CD14-positive monocyte (primary cell): Measurements from ENCODE around the gene WDR48. TPM values are rescaled to one million over a fixed set of nuclear protein-coding genes. Genes with fewer than 3 reads are reported as not detected.
"Not testable (repeated sequence)": the region's sequence is repeated elsewhere in the genome, so short reads cannot be mapped to it uniquely, and the experiment has no call there.

Experiments
- DNase-seq, 3 donors: peaks; one replicate each; pipeline ENCODE4 v3.0.0-alpha.2; 2011 to 2022
- H2AFZ ChIP-seq: 2 replicates; pipeline ENCODE4 v1.6.0; 2012; ENCODE audit warnings: mild to moderate bottlenecking, low read depth, low read length, inconsistent platforms; ENCODE audit not compliant: insufficient read depth, poor library complexity, severe bottlenecking
- H3K27ac ChIP-seq, 2 donors: 1 replicate in 1 of 2; 2 replicates in 1 of 2; pipeline ENCODE4 v1.5.1; 2012 to 2013; ENCODE audit warnings: low read length in 2 of 2, control low read depth in 1 of 2, inconsistent platforms in 1 of 2, low read depth in 1 of 2, mild to moderate bottlenecking in 1 of 2
- H3K27me3 ChIP-seq, 2 donors: one replicate each; pipeline versions ENCODE4 v1.6.0 to v1.6.1; 2011 to 2013; ENCODE audit warnings: low read length in 2 of 2; ENCODE audit not compliant: control insufficient read depth in 2 of 2, insufficient read depth in 2 of 2
- H3K36me3 ChIP-seq, 2 donors: replicated peaks in 1 of 2; 1 replicate in 1 of 2; 2 replicates in 1 of 2; pipeline versions ENCODE4 v1.5.1 to v1.6.1; 2012 to 2013; ENCODE audit warnings: low read length in 2 of 2, control low read depth in 1 of 2, inconsistent platforms in 1 of 2, mild to moderate bottlenecking in 1 of 2; ENCODE audit not compliant: insufficient read depth in 2 of 2, control insufficient read depth in 1 of 2
- H3K4me1 ChIP-seq, 2 donors: 1 replicate in 1 of 2; 2 replicates in 1 of 2; pipeline versions ENCODE4 v1.5.1 to v1.6.1; 2012 to 2013; ENCODE audit warnings: low read length in 2 of 2, control low read depth in 1 of 2, inconsistent platforms in 1 of 2, mild to moderate bottlenecking in 1 of 2, moderate library complexity in 1 of 2; ENCODE audit not compliant: insufficient read depth in 2 of 2, control insufficient read depth in 1 of 2
- H3K4me2 ChIP-seq: replicated peaks from 2 replicates; pipeline ENCODE3; 2012; ENCODE audit warnings: low read length, moderate library complexity, mild to moderate bottlenecking; ENCODE audit not compliant: poor library complexity, severe bottlenecking; ENCODE audit errors: extremely low read depth
- H3K4me3 ChIP-seq, 3 experiments: fragments of 200-600 bp in 1 of 3; sonication (generic) in 1 of 3; replicated peaks in 1 of 3; 1 replicate in 2 of 3; 2 replicates in 1 of 3; pipeline ENCODE4 v1.5.1; 2011 to 2013; ENCODE audit warnings: low read length in 3 of 3, mild to moderate bottlenecking in 3 of 3, control low read depth in 2 of 3, low read depth in 2 of 3, inconsistent platforms in 1 of 3, moderate library complexity in 1 of 3
- H3K79me2 ChIP-seq: 2 replicates; pipeline ENCODE4 v1.6.0; 2012; ENCODE audit warnings: mild to moderate bottlenecking, control low read depth, inconsistent platforms, low read length, moderate library complexity; ENCODE audit not compliant: insufficient read depth
- H3K9ac ChIP-seq: 2 replicates; pipeline ENCODE4 v1.6.0; 2017; ENCODE audit warnings: low read length, mild to moderate bottlenecking; ENCODE audit not compliant: insufficient read depth, poor library complexity, severe bottlenecking
- H3K9me3 ChIP-seq, 2 donors: replicated peaks in 1 of 2; 1 replicate in 1 of 2; 2 replicates in 1 of 2; pipeline versions ENCODE4 v1.5.1 to v1.6.1; 2012 to 2013; ENCODE audit warnings: low read length in 2 of 2, control low read depth in 1 of 2; ENCODE audit not compliant: control insufficient read depth in 1 of 2, insufficient read depth in 1 of 2
- H4K20me1 ChIP-seq: 2 replicates; pipeline ENCODE4 v1.6.0; 2012; ENCODE audit warnings: mild to moderate bottlenecking, low read length, control low read depth, moderate library complexity; ENCODE audit not compliant: insufficient read depth
- H3K27ac Mint-ChIP-seq, 7 donors: one replicate each; pipeline ENCODE4 v1.8.0; 2020; ENCODE audit warnings: mild to moderate bottlenecking in 7 of 7, mixed read lengths in 7 of 7, moderate library complexity in 6 of 7, inconsistent platforms in 2 of 7
- H3K27me3 Mint-ChIP-seq, 3 donors: one replicate each; pipeline ENCODE4 v1.8.0; 2021 to 2022; ENCODE audit warnings: low read depth in 3 of 3, mild to moderate bottlenecking in 3 of 3, mixed read lengths in 3 of 3, moderate library complexity in 3 of 3, inconsistent platforms in 1 of 3
- H3K36me3 Mint-ChIP-seq, 2 donors: one replicate each; pipeline ENCODE4 v1.8.0; 2020; ENCODE audit warnings: mixed read lengths in 2 of 2, inconsistent platforms in 1 of 2, mild to moderate bottlenecking in 1 of 2
- H3K4me1 Mint-ChIP-seq: one replicate; pipeline ENCODE4 v1.8.0; 2020; ENCODE audit warnings: mild to moderate bottlenecking, mixed read lengths
- H3K4me3 Mint-ChIP-seq, 2 donors: one replicate each; pipeline ENCODE4 v1.8.0; 2020; ENCODE audit warnings: mild to moderate bottlenecking in 2 of 2, mixed read lengths in 2 of 2, moderate library complexity in 1 of 2
- H3K9me3 Mint-ChIP-seq, 7 donors: one replicate each; pipeline ENCODE4 v1.8.0; 2020 to 2022; ENCODE audit warnings: mixed read lengths in 7 of 7, mild to moderate bottlenecking in 6 of 7, moderate library complexity in 6 of 7, inconsistent platforms in 2 of 7
- WGBS: methylation state at CpG from one replicate; pipeline ENCODE4 v1.1.5; 2013; ENCODE audit warnings: missing lambda C conversion rate; ENCODE audit not compliant: insufficient coverage; 5-methylcytosine and 5-hydroxymethylcytosine counted together
- intact Hi-C, 2 donors: fragments of 100-400 bp; cut with micrococcal nuclease; formaldehyde crosslinking; loops; one replicate each; pipeline versions ENCODE4 v1.15.0 to v1.15.1; 2023
- polyA plus RNA-seq, 3 donors: library from polyadenylated mRNA; depleted of rRNA in 1 of 3; unstranded in 2 of 3; stranded (reverse) in 1 of 3; fragments of 300-500 nt in 2 of 3; fragments of >200 nt in 1 of 3; fragmentation: Illumina TruSeq in 2 of 3; gene quantifications; 1 replicate in 2 of 3; 2 replicates in 1 of 3; pipeline ENCODE4 v1.2.3, GENCODE V29; 2012 to 2021
- TF ChIP-seq, protein P1 (sequence below): fragments of 200-600 bp; IDR thresholded peaks from one replicate; pipeline ENCODE4 v1.8.0; 2022; ENCODE audit warnings: antibody characterized with exemption, mild to moderate bottlenecking

WDR48 gene
- polyA plus RNA-seq, 3 donors, result 15.0 to 22.7 (median 17.1) TPM

DNA sequence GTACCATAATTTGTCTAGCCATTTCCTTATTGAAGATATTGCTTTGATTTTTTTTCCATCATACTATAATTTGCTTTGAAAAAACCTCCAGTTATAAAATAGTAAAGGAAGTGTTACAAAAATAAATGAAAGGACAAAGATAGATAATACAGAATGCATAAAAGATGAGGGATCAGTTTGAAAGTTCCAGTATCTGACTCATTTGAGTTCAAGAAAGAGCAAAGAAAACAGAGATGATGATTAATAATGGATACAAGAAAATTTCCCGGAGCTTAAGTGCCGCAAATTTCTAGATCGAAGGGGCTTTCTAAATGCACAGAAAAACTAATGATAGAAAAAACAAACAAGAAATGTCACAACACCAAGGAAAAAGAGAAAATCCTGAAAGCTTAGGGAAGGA is 4.3 kb downstream of the WDR48 start:
- Histone ChIP-seq H3K27ac (no peak overlapping the region), H3K9me3 (no peaks in the 10 kb centered on the region), H3K79me2 (peaks cover 83% of the 10 kb centered on the region), H3K4me3 (no peak overlapping the region), H2AFZ (no peak overlapping the region), H3K9ac (no peak overlapping the region), H3K36me3 (peaks cover 0 to 7% of the 10 kb centered on the region in 2 donors), H3K27me3 (no peaks in the 10 kb centered on the region), H3K4me1 (peaks cover 12% of the 10 kb centered on the region in 2 donors), H3K4me2 (no peak overlapping the region), H4K20me1 (peaks cover 51% of the 10 kb centered on the region)
- no peak for DNase-seq
- TF ChIP-seq, protein P1, sequence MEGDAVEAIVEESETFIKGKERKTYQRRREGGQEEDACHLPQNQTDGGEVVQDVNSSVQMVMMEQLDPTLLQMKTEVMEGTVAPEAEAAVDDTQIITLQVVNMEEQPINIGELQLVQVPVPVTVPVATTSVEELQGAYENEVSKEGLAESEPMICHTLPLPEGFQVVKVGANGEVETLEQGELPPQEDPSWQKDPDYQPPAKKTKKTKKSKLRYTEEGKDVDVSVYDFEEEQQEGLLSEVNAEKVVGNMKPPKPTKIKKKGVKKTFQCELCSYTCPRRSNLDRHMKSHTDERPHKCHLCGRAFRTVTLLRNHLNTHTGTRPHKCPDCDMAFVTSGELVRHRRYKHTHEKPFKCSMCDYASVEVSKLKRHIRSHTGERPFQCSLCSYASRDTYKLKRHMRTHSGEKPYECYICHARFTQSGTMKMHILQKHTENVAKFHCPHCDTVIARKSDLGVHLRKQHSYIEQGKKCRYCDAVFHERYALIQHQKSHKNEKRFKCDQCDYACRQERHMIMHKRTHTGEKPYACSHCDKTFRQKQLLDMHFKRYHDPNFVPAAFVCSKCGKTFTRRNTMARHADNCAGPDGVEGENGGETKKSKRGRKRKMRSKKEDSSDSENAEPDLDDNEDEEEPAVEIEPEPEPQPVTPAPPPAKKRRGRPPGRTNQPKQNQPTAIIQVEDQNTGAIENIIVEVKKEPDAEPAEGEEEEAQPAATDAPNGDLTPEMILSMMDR, result no peak
- peaks cover 0 to 2% (median 0%) of the 10 kb centered on the region in 7 donors for H3K9me3 Mint-ChIP-seq
- H3K27me3 Mint-ChIP-seq, result no peaks in the 10 kb centered on the region
- intact Hi-C loops, result no loop called here
- H3K36me3 Mint-ChIP-seq, result peaks cover 3 to 4% of the 10 kb centered on the region in 2 donors
- WGBS, result no CpG with 5 or more reads among the region's 3 CpGs
- H3K4me3 Mint-ChIP-seq, result no peak overlapping the region
- peaks cover 23% of the 10 kb centered on the region for H3K4me1 Mint-ChIP-seq
- peak overlapping the region in 2 of 7 donors; percentile 7 to 48 for H3K27ac Mint-ChIP-seq

DNA sequence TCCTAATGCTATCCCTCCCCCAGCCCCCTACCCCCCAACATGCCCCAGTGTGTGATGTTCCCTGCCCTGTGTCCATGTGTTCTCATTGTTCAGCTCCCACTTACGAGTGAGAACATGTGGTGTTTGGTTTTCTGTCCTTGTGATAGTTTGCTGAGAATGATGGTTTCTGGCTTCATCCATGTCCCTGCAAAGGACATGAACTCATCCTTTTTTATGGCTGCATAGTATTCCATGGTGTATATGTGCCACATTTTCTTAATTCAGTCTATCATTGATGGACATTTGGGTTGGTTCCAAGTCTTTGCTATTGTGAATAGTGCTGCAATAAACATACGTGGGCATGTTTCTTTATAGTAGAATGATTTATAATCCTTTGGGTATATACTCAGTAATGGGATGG is 9.4 kb downstream of the WDR48 start:
- H3K9me3 ChIP-seq, H2AFZ ChIP-seq, H3K27me3 ChIP-seq, intact Hi-C loops, H3K4me3 ChIP-seq, H3K9me3 Mint-ChIP-seq, H3K27me3 Mint-ChIP-seq, H3K4me1 ChIP-seq, DNase-seq, H3K4me2 ChIP-seq, H3K9ac ChIP-seq, H3K27ac ChIP-seq, H3K27ac Mint-ChIP-seq, H3K4me3 Mint-ChIP-seq: not testable (repeated sequence)
- WGBS, result no CpG with 5 or more reads among the region's 2 CpGs
- Histone ChIP-seq H4K20me1 (peaks cover 64% of the 10 kb centered on the region), H3K79me2 (peaks cover 47% of the 10 kb centered on the region), H3K36me3 (peaks cover 8 to 23% of the 10 kb centered on the region in 2 donors)
- peaks cover 11% of the 10 kb centered on the region for H3K4me1 Mint-ChIP-seq
- H3K36me3 Mint-ChIP-seq, result peaks cover 17% of the 10 kb centered on the region in 2 donors
